Kidney epithelial cell (primary cell): ENCODE measurements around the gene NOTCH3. TPM values are rescaled to one million over a fixed set of nuclear protein-coding genes. Genes with fewer than 3 reads are reported as not detected.

Experiments
- DNase-seq: peaks from one replicate; pipeline ENCODE4 v3.0.0-alpha.2; 2010; ENCODE audit warnings: low read depth
- H3K27me3 ChIP-seq: 2 replicates; pipeline ENCODE4 v1.6.0; 2011; ENCODE audit warnings: low read length; ENCODE audit not compliant: control insufficient read depth, insufficient read depth
- H3K36me3 ChIP-seq: 2 replicates; pipeline ENCODE4 v1.5.1; 2011; ENCODE audit warnings: low read length; ENCODE audit not compliant: control insufficient read depth, insufficient read depth
- H3K4me3 ChIP-seq: 2 replicates; pipeline ENCODE4 v1.5.1; 2011; ENCODE audit warnings: low read depth, mild to moderate bottlenecking, control low read depth, low read length
- CTCF ChIP-seq: IDR thresholded peaks from 2 replicates; pipeline ENCODE4 v1.5.1; 2011; ENCODE audit warnings: mild to moderate bottlenecking, moderate library complexity, low read length, control low read depth, inconsistent platforms; ENCODE audit not compliant: insufficient read depth, poor library complexity, severe bottlenecking
- total RNA-seq: library from RNA; depleted of rRNA; stranded (reverse); fragments of >200 nt; gene quantifications from 2 replicates; pipeline ENCODE4 v1.2.3, GENCODE V29; 2015

The NOTCH3 gene
- total RNA-seq, 1 donor from 2014 or later, result 32.8 TPM

GRCh38 chr19:15128162-15128770, 72.5 kb downstream of the NOTCH3 start:
- TF ChIP-seq CTCF, result no peak

GRCh38 chr19:15126131-15126910, 74.5 kb downstream of the NOTCH3 start:
- Histone ChIP-seq H3K36me3 (no peaks in the 10 kb centered on the region), H3K27me3 (no peaks in the 10 kb centered on the region), H3K4me3 (peak overlapping the region; percentile 35)
- no peak for TF ChIP-seq CTCF
- no peak for DNase-seq

More at GRCh38 chr19:15128162-15128770, 72.5 kb downstream of the NOTCH3 start:
- DNase-seq, result no peak
- no peaks in the 10 kb centered on the region for H3K27me3 ChIP-seq
- H3K4me3 ChIP-seq, result no peak overlapping the region
- H3K36me3 ChIP-seq, result no peaks in the 10 kb centered on the region

GRCh38 chr19:15125232-15126067, 75.3 kb downstream of the NOTCH3 start:
- peak; percentile 93 for DNase-seq
- TF ChIP-seq CTCF, result peak; percentile 9
- peak overlapping the region; percentile 96 for H3K4me3 ChIP-seq
- H3K27me3 ChIP-seq, result no peaks in the 10 kb centered on the region
- H3K36me3 ChIP-seq, result no peaks in the 10 kb centered on the region

GRCh38 chr19:15124572-15125231, 76.1 kb downstream of the NOTCH3 start:
- no peak for DNase-seq
- H3K4me3 ChIP-seq, result peak overlapping the region; percentile 96
- TF ChIP-seq CTCF, result no peak

GRCh38 chr19:15123900-15124299, 76.9 kb downstream of the NOTCH3 start:
- H3K4me3 ChIP-seq, result no peak overlapping the region
- peaks cover 2% of the 10 kb centered on the region for H3K36me3 ChIP-seq
- no peak for DNase-seq
- no peaks in the 10 kb centered on the region for H3K27me3 ChIP-seq
- TF ChIP-seq CTCF, result no peak

More at GRCh38 chr19:15124572-15125231, 76.1 kb downstream of the NOTCH3 start:
- Histone ChIP-seq H3K27me3 (no peaks in the 10 kb centered on the region), H3K36me3 (peaks cover 2% of the 10 kb centered on the region)
